Activated naive CD4-positive, alpha-beta T cell treated with anti-CD3 and anti-CD28 coated beads, Interleukin-2, amount 10 ng/mL, durations not matched to agents 7 days and 5 days (primary cell): Measurements from ENCODE around the gene CTNNA3.

Experiments
- CTCF ChIA-PET: fragments of 350-600 bp; sonication (Branson Sonifier 250); formaldehyde crosslinking; loops from one replicate; lab custom pipeline; 2021; ENCODE audit warnings: antibody characterized with exemption; lab: Charles Lee
- DNase-seq: peaks from one replicate; pipeline ENCODE4 v3.0.0-alpha.2; 2020
- H3K27ac Mint-ChIP-seq: one replicate; pipeline ENCODE4 v1.8.0; 2021; ENCODE audit warnings: mild to moderate bottlenecking, moderate library complexity, mixed read lengths
- H3K27me3 Mint-ChIP-seq: one replicate; pipeline ENCODE4 v1.8.0; 2021; ENCODE audit warnings: mild to moderate bottlenecking, mixed read lengths
- H3K36me3 Mint-ChIP-seq: one replicate; pipeline ENCODE4 v1.8.0; 2021; ENCODE audit warnings: mixed read lengths
- H3K4me1 Mint-ChIP-seq: one replicate; pipeline ENCODE4 v1.8.0; 2021; ENCODE audit warnings: mixed read lengths
- H3K4me3 Mint-ChIP-seq: one replicate; pipeline ENCODE4 v1.8.0; 2021; ENCODE audit warnings: mild to moderate bottlenecking, moderate library complexity, mixed read lengths
- H3K9me3 Mint-ChIP-seq: one replicate; pipeline ENCODE4 v1.8.0; 2021; ENCODE audit warnings: mixed read lengths

CTNNA3 gene

GRCh38 chr10:67119651-67120050, 576.3 kb downstream of the CTNNA3 start:
- Mint-ChIP-seq H3K4me3 (no peak overlapping the region), H3K36me3 (no peaks in the 10 kb centered on the region), H3K4me1 (no peaks in the 10 kb centered on the region), H3K27ac (no peak overlapping the region), H3K27me3 (no peaks in the 10 kb centered on the region), H3K9me3 (no peaks in the 10 kb centered on the region)
- CTCF ChIA-PET: no interaction called here
- no peak for DNase-seq

- H3K27me3 Mint-ChIP-seq: no peaks in the 10 kb centered on the region
- H3K36me3 Mint-ChIP-seq: no peaks in the 10 kb centered on the region
- H3K9me3 Mint-ChIP-seq: no peaks in the 10 kb centered on the region
- CTCF ChIA-PET: no interaction called here
- H3K4me1 Mint-ChIP-seq: no peaks in the 10 kb centered on the region
- H3K4me3 Mint-ChIP-seq: no peak overlapping the region
- no peak for DNase-seq
- no peak overlapping the region for H3K27ac Mint-ChIP-seq
These were observed 580.0 kb downstream of the CTNNA3 start for GRCh38 chr10:67115972-67116371.

GRCh38 chr10:67114945-67115344, 581.0 kb downstream of the CTNNA3 start:
- DNase-seq: no peak

GRCh38 chr10:67112765-67113164, 583.2 kb downstream of the CTNNA3 start:
- no peak for DNase-seq
- Mint-ChIP-seq H3K27ac (no peak overlapping the region), H3K4me3 (no peak overlapping the region), H3K9me3 (no peaks in the 10 kb centered on the region), H3K4me1 (no peaks in the 10 kb centered on the region), H3K27me3 (no peaks in the 10 kb centered on the region), H3K36me3 (no peaks in the 10 kb centered on the region)
- CTCF ChIA-PET: no interaction called here

More at GRCh38 chr10:67114945-67115344, 581.0 kb downstream of the CTNNA3 start:
- H3K9me3 Mint-ChIP-seq: no peaks in the 10 kb centered on the region
- H3K36me3 Mint-ChIP-seq: no peaks in the 10 kb centered on the region
- CTCF ChIA-PET: no interaction called here
- H3K4me1 Mint-ChIP-seq: no peaks in the 10 kb centered on the region
- no peak overlapping the region for H3K4me3 Mint-ChIP-seq
- H3K27me3 Mint-ChIP-seq: no peaks in the 10 kb centered on the region
- H3K27ac Mint-ChIP-seq: no peak overlapping the region

GRCh38 chr10:67110286-67110685, 585.7 kb downstream of the CTNNA3 start:
- no peaks in the 10 kb centered on the region for H3K27me3 Mint-ChIP-seq
- H3K9me3 Mint-ChIP-seq: no peaks in the 10 kb centered on the region
- CTCF ChIA-PET: no interaction called here
- no peaks in the 10 kb centered on the region for H3K4me1 Mint-ChIP-seq
- DNase-seq: no peak
- H3K27ac Mint-ChIP-seq: no peak overlapping the region
- H3K36me3 Mint-ChIP-seq: no peaks in the 10 kb centered on the region
- H3K4me3 Mint-ChIP-seq: no peak overlapping the region

- Mint-ChIP-seq H3K27me3 (no peaks in the 10 kb centered on the region), H3K9me3 (no peaks in the 10 kb centered on the region), H3K4me3 (no peak overlapping the region), H3K27ac (no peak overlapping the region), H3K36me3 (no peaks in the 10 kb centered on the region), H3K4me1 (no peaks in the 10 kb centered on the region)
- CTCF ChIA-PET: no interaction called here
- DNase-seq: no peak
These were observed 588.3 kb downstream of the CTNNA3 start for GRCh38 chr10:67107670-67108069.

GRCh38 chr10:67100951-67101350, 595.0 kb downstream of the CTNNA3 start:
- CTCF ChIA-PET: no interaction called here
- no peak overlapping the region for H3K4me3 Mint-ChIP-seq
- DNase-seq: no peak
- no peaks in the 10 kb centered on the region for H3K27me3 Mint-ChIP-seq
- no peaks in the 10 kb centered on the region for H3K4me1 Mint-ChIP-seq
- H3K27ac Mint-ChIP-seq: no peak overlapping the region
- H3K36me3 Mint-ChIP-seq: no peaks in the 10 kb centered on the region
- H3K9me3 Mint-ChIP-seq: no peaks in the 10 kb centered on the region

GRCh38 chr10:67098461-67098860, 597.5 kb downstream of the CTNNA3 start:
- no peaks in the 10 kb centered on the region for H3K4me1 Mint-ChIP-seq
- H3K27me3 Mint-ChIP-seq: no peaks in the 10 kb centered on the region
- no peak overlapping the region for H3K27ac Mint-ChIP-seq
- DNase-seq: no peak
- no peaks in the 10 kb centered on the region for H3K9me3 Mint-ChIP-seq
- H3K4me3 Mint-ChIP-seq: no peak overlapping the region
- CTCF ChIA-PET: no interaction called here
- H3K36me3 Mint-ChIP-seq: no peaks in the 10 kb centered on the region

- Mint-ChIP-seq H3K36me3 (no peaks in the 10 kb centered on the region), H3K27ac (no peak overlapping the region), H3K4me1 (no peaks in the 10 kb centered on the region), H3K27me3 (no peaks in the 10 kb centered on the region), H3K4me3 (no peak overlapping the region), H3K9me3 (no peaks in the 10 kb centered on the region)
- no peak for DNase-seq
- CTCF ChIA-PET: no interaction called here
These were observed 600.5 kb downstream of the CTNNA3 start for GRCh38 chr10:67095531-67095930.

GRCh38 chr10:67088036-67088435, 608.0 kb downstream of the CTNNA3 start:
- CTCF ChIA-PET: no interaction called here
- no peak overlapping the region for H3K4me3 Mint-ChIP-seq
- no peaks in the 10 kb centered on the region for H3K36me3 Mint-ChIP-seq
- H3K27me3 Mint-ChIP-seq: no peaks in the 10 kb centered on the region
- H3K27ac Mint-ChIP-seq: no peak overlapping the region
- H3K9me3 Mint-ChIP-seq: no peaks in the 10 kb centered on the region
- DNase-seq: no peak
- H3K4me1 Mint-ChIP-seq: no peaks in the 10 kb centered on the region

GRCh38 chr10:67087135-67087425, 608.9 kb downstream of the CTNNA3 start:
- CTCF ChIA-PET: no interaction called here
- peak overlapping the region; percentile 49 for H3K27ac Mint-ChIP-seq
- no peaks in the 10 kb centered on the region for H3K36me3 Mint-ChIP-seq
- H3K9me3 Mint-ChIP-seq: no peaks in the 10 kb centered on the region
- no peak overlapping the region for H3K4me3 Mint-ChIP-seq
- H3K4me1 Mint-ChIP-seq: no peaks in the 10 kb centered on the region
- no peaks in the 10 kb centered on the region for H3K27me3 Mint-ChIP-seq
- no peak for DNase-seq

GRCh38 chr10:67086327-67087134, 609.5 kb downstream of the CTNNA3 start:
- Mint-ChIP-seq H3K27me3 (no peaks in the 10 kb centered on the region), H3K4me1 (no peaks in the 10 kb centered on the region), H3K9me3 (no peaks in the 10 kb centered on the region), H3K4me3 (no peak overlapping the region), H3K36me3 (no peaks in the 10 kb centered on the region), H3K27ac (peak overlapping the region; percentile 49)
- no peak for DNase-seq
- CTCF ChIA-PET: no interaction called here

- Mint-ChIP-seq H3K27ac (no peak overlapping the region), H3K36me3 (no peaks in the 10 kb centered on the region), H3K27me3 (no peaks in the 10 kb centered on the region), H3K4me1 (no peaks in the 10 kb centered on the region), H3K9me3 (no peaks in the 10 kb centered on the region), H3K4me3 (no peak overlapping the region)
- CTCF ChIA-PET: no interaction called here
- DNase-seq: no peak
These were observed 616.9 kb downstream of the CTNNA3 start for GRCh38 chr10:67079126-67079525.

- DNase-seq: no peak
- Mint-ChIP-seq H3K4me3 (no peak overlapping the region), H3K36me3 (no peaks in the 10 kb centered on the region), H3K9me3 (peaks cover 2% of the 10 kb centered on the region), H3K4me1 (no peaks in the 10 kb centered on the region), H3K27me3 (no peaks in the 10 kb centered on the region), H3K27ac (no peak overlapping the region)
- CTCF ChIA-PET: no interaction called here
These were observed 618.6 kb downstream of the CTNNA3 start for GRCh38 chr10:67077376-67077775.

GRCh38 chr10:67076144-67076543, 619.9 kb downstream of the CTNNA3 start:
- Mint-ChIP-seq H3K4me3 (no peak overlapping the region), H3K27me3 (no peaks in the 10 kb centered on the region), H3K9me3 (peaks cover 2% of the 10 kb centered on the region), H3K4me1 (no peaks in the 10 kb centered on the region), H3K36me3 (no peaks in the 10 kb centered on the region), H3K27ac (no peak overlapping the region)
- CTCF ChIA-PET: no interaction called here
- no peak for DNase-seq
